GM12878 (cell line): ENCODE results near the gene OR56A5. TPM values are rescaled to one million over a fixed set of nuclear protein-coding genes. Genes with fewer than 3 reads are reported as not detected.

Source experiments
- ATAC-seq: fragments of 200-7000 bp; cut with Tn5 transposase; 3 replicates; pipeline ENCODE4 v1.9.1; 2020; ENCODE audit warnings: mild to moderate bottlenecking, moderate library complexity
- BruUV-seq: library from RNA; stranded (reverse); fragments of 400-500 nt; replicated peaks from 2 replicates; lab custom pipeline; 2021; lab: Mats Ljungman, UMichigan
- CTCF ChIA-PET: fragments of 300-600 bp; sonication (Branson Sonifier 250); formaldehyde crosslinking; extraction: SDS; loops from one replicate; lab custom pipeline; 2021; ENCODE audit warnings: inconsistent platforms; lab: Yijun Ruan, JAX
- POLR2A ChIA-PET: fragments of 350-600 bp; formaldehyde crosslinking; extraction: SDS; loops from one replicate; lab custom pipeline; 2021; ENCODE audit warnings: inconsistent platforms; lab: Charles Lee
- RAD21 ChIA-PET: fragments of 300-600 bp; sonication (Branson Sonifier 250); formaldehyde crosslinking; loops from one replicate; lab custom pipeline; 2023; ENCODE audit warnings: antibody characterized with exemption; ENCODE audit not compliant: unreplicated experiment; lab: Charles Lee
- SMC1A ChIA-PET: fragments of 300-600 bp; sonication (Branson Sonifier 250); formaldehyde crosslinking; loops from one replicate; lab custom pipeline; 2023; ENCODE audit not compliant: unreplicated experiment, uncharacterized antibody; lab: Charles Lee
- DNase-seq: peaks from one replicate; pipeline ENCODE4 v3.0.0-alpha.2; 2011; ENCODE audit warnings: low read depth, low spot score
- FAIRE-seq: peaks from 3 replicates; lab custom pipeline; 2011; peaks lifted over from hg19 to GRCh38; lab: Jason Lieb, UNC
- H2AFZ ChIP-seq: 2 replicates; pipeline ENCODE4 v1.6.0; 2011; ENCODE audit warnings: low read depth, low read length, control low read depth; ENCODE audit not compliant: control insufficient read depth
- H3K27ac ChIP-seq: 2 replicates; pipeline ENCODE4 v1.5.1; 2011; ENCODE audit warnings: control low read depth; ENCODE audit not compliant: control insufficient read depth, insufficient read depth
- H3K27me3 ChIP-seq, 2 experiments: replicated peaks in 1 of 2; 2 replicates each; pipeline versions ENCODE4 v1.6.0 to v1.6.1; 2011; ENCODE audit warnings: low read length in 1 of 2; ENCODE audit not compliant: control insufficient read depth in 2 of 2, insufficient read depth in 2 of 2
- H3K36me3 ChIP-seq, 2 experiments: 2 replicates each; pipeline ENCODE4 v1.5.1; 2011; ENCODE audit warnings: low read length in 1 of 2; ENCODE audit not compliant: control insufficient read depth in 2 of 2, insufficient read depth in 2 of 2
- H3K4me1 ChIP-seq: 2 replicates; pipeline ENCODE4 v1.6.1; 2011; ENCODE audit warnings: mild to moderate bottlenecking, low read length, moderate library complexity, mixed read lengths; ENCODE audit not compliant: control insufficient read depth, insufficient read depth
- H3K4me2 ChIP-seq: 2 replicates; pipeline ENCODE4 v1.6.0; 2011; ENCODE audit warnings: control low read depth; ENCODE audit not compliant: control insufficient read depth, insufficient read depth
- H3K4me3 ChIP-seq: fragments of 200-600 bp; sonication (generic); 2 replicates; pipeline ENCODE4 v1.5.1; 2016
- H3K79me2 ChIP-seq: 2 replicates; pipeline ENCODE4 v1.6.0; 2011; ENCODE audit warnings: low read length; ENCODE audit not compliant: control insufficient read depth, insufficient read depth
- H3K9ac ChIP-seq: 2 replicates; pipeline ENCODE4 v1.8.0; 2011; ENCODE audit warnings: low read length, control low read depth, mixed read lengths; ENCODE audit not compliant: control insufficient read depth, insufficient read depth
- H3K9me3 ChIP-seq: replicated peaks from 3 replicates; pipeline ENCODE4 v1.5.1; 2011; ENCODE audit warnings: mild to moderate bottlenecking, low read length; ENCODE audit not compliant: control insufficient read depth, insufficient read depth
- H4K20me1 ChIP-seq: 2 replicates; pipeline ENCODE4 v1.6.0; 2011; ENCODE audit not compliant: control insufficient read depth, insufficient read depth
- BACH1 ChIP-seq: fragments of 450-650 bp; IDR thresholded peaks from 2 replicates; pipeline ENCODE4 v1.6.1; 2017; ENCODE audit warnings: mild to moderate bottlenecking, borderline replicate concordance
- CTCF ChIP-seq, 3 experiments: IDR thresholded peaks in 2 of 3; conservative IDR thresholded peaks in 1 of 3; 2 replicates each; pipeline ENCODE4 v1.5.1; 2011; ENCODE audit warnings: low read depth in 3 of 3, low read length in 3 of 3, mild to moderate bottlenecking in 3 of 3, control low read depth in 2 of 3, moderate library complexity in 2 of 3, inconsistent platforms in 1 of 3, mixed read lengths in 1 of 3; ENCODE audit not compliant: control insufficient read depth in 2 of 3, insufficient read depth in 1 of 3; ENCODE audit errors: extremely low read depth in 1 of 3
- MTA2 ChIP-seq: fragments of 450-650 bp; IDR thresholded peaks from 2 replicates; pipeline ENCODE4 v1.6.1; 2016; ENCODE audit warnings: low read depth, mild to moderate bottlenecking, moderate library complexity
- MXI1 ChIP-seq: fragments of 150-350 bp; IDR thresholded peaks from 2 replicates; pipeline ENCODE4 v1.6.1; 2011; ENCODE audit warnings: low read depth, mild to moderate bottlenecking, inconsistent platforms, low read length, improper control_type of control experiment
- NFYA ChIP-seq: IDR thresholded peaks from 2 replicates; pipeline ENCODE4 v1.6.1; 2011; ENCODE audit warnings: low read depth, mild to moderate bottlenecking, low read length, improper control_type of control experiment, borderline replicate concordance
- NR2C1 ChIP-seq: fragments of 450-650 bp; IDR thresholded peaks from 2 replicates; pipeline ENCODE4 v1.6.1; 2017; ENCODE audit warnings: antibody characterized with exemption, mild to moderate bottlenecking, moderate library complexity
- RBBP5 ChIP-seq: fragments of 200-600 bp; sonication (generic); conservative IDR thresholded peaks from 2 replicates; pipeline ENCODE4 v1.6.1; 2016
- TCF7 ChIP-seq: IDR thresholded peaks from 2 replicates; pipeline ENCODE4 v1.6.1; 2014; ENCODE audit warnings: antibody characterized with exemption, borderline replicate concordance
- in situ Hi-C: fragments of 300-500 bp; cut with MboI; formaldehyde crosslinking; loops from 9 replicates; pipeline ENCODE4 v1.14.3; 2018; ENCODE audit warnings: mixed read lengths
- intact Hi-C: fragments of 100-400 bp; cut with micrococcal nuclease; formaldehyde crosslinking; loops from one replicate; pipeline ENCODE4 v1.14.2; 2022; ENCODE audit not compliant: unreplicated experiment
- polyA plus RNA-seq, 11 experiments: library from polyadenylated mRNA; depleted of rRNA in 4 of 11; unstranded in 6 of 11; stranded (reverse) in 5 of 11; fragments of >200 nt; fragmentation: Nextera tagmentation in 4 of 11; fragmentation: Illumina TruSeq in 1 of 11; extraction: Ambion mirVana in 4 of 11; extraction: Trizol in 1 of 11; gene quantifications; 1 replicate in 1 of 11; 2 replicates in 10 of 11; pipeline versions ENCODE4 v1.2.1 to v1.2.3, GENCODE V29; 2011 to 2016; ENCODE audit warnings: inconsistent platforms in 2 of 11, missing spikeins in 2 of 11, low read depth in 1 of 11
- total RNA-seq, 4 experiments: library from RNA; depleted of rRNA in 3 of 4; stranded (reverse); fragments of >200 nt in 3 of 4; fragmentation: Illumina TruSeq in 1 of 4; extraction: Trizol in 1 of 4; gene quantifications; 2 replicates each; pipeline versions ENCODE4 v1.2.1 to v1.2.3, GENCODE V29; 2013 to 2021
- TF ChIP-seq, protein P1 (sequence below): fragments of 450-650 bp; formaldehyde crosslinking; IDR thresholded peaks from 2 replicates; pipeline ENCODE4 v1.4.0; 2022; ENCODE audit warnings: mild to moderate bottlenecking, moderate library complexity
- TF ChIP-seq, protein P2 (sequence below): fragments of 450-650 bp; IDR thresholded peaks from 2 replicates; pipeline ENCODE4 v1.6.1; 2017; ENCODE audit warnings: mild to moderate bottlenecking, low read depth, inconsistent platforms; ENCODE audit not compliant: poor library complexity, severe bottlenecking
- TF ChIP-seq, protein P3 (sequence below): IDR thresholded peaks from 2 replicates; pipeline ENCODE4 v1.6.1; 2012; ENCODE audit warnings: improper control_type of control experiment, low read depth, low read length; ENCODE audit not compliant: insufficient replicate concordance

OR56A5 gene
- total and polyA plus RNA-seq, 10 of the 15 experiments (the other 5 are each of a cell fraction or from before 2014, with no cell fraction given) = not detected

- Histone ChIP-seq H3K36me3 (no peaks in the 10 kb centered on the region), H3K4me2 (no peak overlapping the region), H3K4me3 (no peak overlapping the region), H3K9ac (no peak overlapping the region), H3K4me1 (peaks cover 3% of the 10 kb centered on the region; the same call in 1 of the 2 replicates), H3K79me2 (no peaks in the 10 kb centered on the region), H2AFZ (no peak overlapping the region), H3K27ac (no peak overlapping the region; the same call in 1 of the 2 replicates), H3K27me3 (no peaks in the 10 kb centered on the region), H4K20me1 (no peaks in the 10 kb centered on the region), H3K9me3 (peaks cover 1% of the 10 kb centered on the region; the same call in 1 of the 3 replicates)
- no peak for DNase-seq
- ATAC-seq = no peak
- SMC1A ChIA-PET = no interaction called here
- POLR2A ChIA-PET = no interaction called here
- BruUV-seq = no TSS peak
- RAD21 ChIA-PET = no interaction called here
- no peak for FAIRE-seq
- in situ Hi-C loops (no loop called here), intact Hi-C loops (no loop called here)
- CTCF ChIA-PET = no interaction called here
- no peak for TF ChIP-seq TCF7
- TF ChIP-seq, protein P1, sequence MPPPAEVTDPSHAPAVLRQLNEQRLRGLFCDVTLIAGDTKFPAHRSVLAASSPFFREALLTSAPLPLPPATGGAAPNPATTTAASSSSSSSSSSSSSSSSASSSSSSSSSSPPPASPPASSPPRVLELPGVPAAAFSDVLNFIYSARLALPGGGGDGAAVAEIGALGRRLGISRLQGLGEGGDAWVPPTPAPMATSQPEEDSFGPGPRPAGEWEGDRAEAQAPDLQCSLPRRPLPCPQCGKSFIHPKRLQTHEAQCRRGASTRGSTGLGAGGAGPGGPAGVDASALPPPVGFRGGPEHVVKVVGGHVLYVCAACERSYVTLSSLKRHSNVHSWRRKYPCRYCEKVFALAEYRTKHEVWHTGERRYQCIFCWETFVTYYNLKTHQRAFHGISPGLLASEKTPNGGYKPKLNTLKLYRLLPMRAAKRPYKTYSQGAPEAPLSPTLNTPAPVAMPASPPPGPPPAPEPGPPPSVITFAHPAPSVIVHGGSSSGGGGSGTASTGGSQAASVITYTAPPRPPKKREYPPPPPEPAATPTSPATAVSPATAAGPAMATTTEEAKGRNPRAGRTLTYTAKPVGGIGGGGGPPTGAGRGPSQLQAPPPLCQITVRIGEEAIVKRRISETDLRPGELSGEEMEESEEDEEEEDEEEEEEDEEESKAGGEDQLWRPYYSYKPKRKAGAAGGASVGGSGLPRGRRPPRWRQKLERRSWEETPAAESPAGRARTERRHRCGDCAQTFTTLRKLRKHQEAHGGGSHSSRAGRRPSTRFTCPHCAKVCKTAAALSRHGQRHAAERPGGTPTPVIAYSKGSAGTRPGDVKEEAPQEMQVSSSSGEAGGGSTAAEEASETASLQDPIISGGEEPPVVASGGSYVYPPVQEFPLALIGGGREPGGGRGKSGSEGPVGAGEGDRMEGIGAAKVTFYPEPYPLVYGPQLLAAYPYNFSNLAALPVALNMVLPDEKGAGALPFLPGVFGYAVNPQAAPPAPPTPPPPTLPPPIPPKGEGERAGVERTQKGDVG (CRISPR knock-in tag) = no peak
- no peak for TF ChIP-seq CTCF (IDR thresholded peaks at IDR 0.05 in 2 of 3, conservative IDR thresholded peaks at IDR 0.05 in 1 of 3; ENCODE audit: control insufficient read depth in 2 of 3, extremely low read depth in 1 of 3, insufficient read depth in 1 of 3, low read depth in 3 of 3, low read length in 3 of 3)
- TF ChIP-seq RBBP5 = no peak
- no peak for TF ChIP-seq BACH1
- no peak for TF ChIP-seq NFYA
- no peak for TF ChIP-seq MXI1
- TF ChIP-seq MTA2 = no peak
- TF ChIP-seq, protein P2, sequence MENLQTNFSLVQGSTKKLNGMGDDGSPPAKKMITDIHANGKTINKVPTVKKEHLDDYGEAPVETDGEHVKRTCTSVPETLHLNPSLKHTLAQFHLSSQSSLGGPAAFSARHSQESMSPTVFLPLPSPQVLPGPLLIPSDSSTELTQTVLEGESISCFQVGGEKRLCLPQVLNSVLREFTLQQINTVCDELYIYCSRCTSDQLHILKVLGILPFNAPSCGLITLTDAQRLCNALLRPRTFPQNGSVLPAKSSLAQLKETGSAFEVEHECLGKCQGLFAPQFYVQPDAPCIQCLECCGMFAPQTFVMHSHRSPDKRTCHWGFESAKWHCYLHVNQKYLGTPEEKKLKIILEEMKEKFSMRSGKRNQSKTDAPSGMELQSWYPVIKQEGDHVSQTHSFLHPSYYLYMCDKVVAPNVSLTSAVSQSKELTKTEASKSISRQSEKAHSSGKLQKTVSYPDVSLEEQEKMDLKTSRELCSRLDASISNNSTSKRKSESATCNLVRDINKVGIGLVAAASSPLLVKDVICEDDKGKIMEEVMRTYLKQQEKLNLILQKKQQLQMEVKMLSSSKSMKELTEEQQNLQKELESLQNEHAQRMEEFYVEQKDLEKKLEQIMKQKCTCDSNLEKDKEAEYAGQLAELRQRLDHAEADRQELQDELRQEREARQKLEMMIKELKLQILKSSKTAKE = no peak
- TF ChIP-seq NR2C1 = no peak
- TF ChIP-seq, protein P3, sequence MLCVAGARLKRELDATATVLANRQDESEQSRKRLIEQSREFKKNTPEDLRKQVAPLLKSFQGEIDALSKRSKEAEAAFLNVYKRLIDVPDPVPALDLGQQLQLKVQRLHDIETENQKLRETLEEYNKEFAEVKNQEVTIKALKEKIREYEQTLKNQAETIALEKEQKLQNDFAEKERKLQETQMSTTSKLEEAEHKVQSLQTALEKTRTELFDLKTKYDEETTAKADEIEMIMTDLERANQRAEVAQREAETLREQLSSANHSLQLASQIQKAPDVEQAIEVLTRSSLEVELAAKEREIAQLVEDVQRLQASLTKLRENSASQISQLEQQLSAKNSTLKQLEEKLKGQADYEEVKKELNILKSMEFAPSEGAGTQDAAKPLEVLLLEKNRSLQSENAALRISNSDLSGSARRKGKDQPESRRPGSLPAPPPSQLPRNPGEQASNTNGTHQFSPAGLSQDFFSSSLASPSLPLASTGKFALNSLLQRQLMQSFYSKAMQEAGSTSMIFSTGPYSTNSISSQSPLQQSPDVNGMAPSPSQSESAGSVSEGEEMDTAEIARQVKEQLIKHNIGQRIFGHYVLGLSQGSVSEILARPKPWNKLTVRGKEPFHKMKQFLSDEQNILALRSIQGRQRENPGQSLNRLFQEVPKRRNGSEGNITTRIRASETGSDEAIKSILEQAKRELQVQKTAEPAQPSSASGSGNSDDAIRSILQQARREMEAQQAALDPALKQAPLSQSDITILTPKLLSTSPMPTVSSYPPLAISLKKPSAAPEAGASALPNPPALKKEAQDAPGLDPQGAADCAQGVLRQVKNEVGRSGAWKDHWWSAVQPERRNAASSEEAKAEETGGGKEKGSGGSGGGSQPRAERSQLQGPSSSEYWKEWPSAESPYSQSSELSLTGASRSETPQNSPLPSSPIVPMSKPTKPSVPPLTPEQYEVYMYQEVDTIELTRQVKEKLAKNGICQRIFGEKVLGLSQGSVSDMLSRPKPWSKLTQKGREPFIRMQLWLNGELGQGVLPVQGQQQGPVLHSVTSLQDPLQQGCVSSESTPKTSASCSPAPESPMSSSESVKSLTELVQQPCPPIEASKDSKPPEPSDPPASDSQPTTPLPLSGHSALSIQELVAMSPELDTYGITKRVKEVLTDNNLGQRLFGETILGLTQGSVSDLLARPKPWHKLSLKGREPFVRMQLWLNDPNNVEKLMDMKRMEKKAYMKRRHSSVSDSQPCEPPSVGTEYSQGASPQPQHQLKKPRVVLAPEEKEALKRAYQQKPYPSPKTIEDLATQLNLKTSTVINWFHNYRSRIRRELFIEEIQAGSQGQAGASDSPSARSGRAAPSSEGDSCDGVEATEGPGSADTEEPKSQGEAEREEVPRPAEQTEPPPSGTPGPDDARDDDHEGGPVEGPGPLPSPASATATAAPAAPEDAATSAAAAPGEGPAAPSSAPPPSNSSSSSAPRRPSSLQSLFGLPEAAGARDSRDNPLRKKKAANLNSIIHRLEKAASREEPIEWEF = no peak
Observed at GRCh38 chr11:5923794-5924193, 44.5 kb downstream of the OR56A5 start.
